ENCODE data around the gene UNC79.

UNC79 gene

DNA sequence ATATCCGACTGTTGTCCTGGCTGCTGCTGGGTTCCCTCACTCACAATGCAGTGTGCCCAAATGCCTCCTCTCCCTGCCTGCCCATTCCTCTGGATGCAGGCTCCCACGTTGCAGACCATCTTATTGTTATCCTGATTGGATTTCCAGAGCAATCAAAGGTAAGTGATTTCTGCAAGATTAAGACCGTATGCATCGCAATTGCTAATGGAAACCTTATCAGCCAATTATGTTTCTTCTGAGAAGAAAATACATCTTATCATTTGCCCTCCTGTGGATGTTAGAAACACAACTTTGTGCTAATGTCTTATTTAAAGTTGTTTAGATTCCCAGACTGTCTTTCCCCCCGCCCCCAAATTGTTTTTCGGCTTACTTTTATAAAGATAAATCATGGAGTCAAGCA lies 259.4 kb downstream of the UNC79 start:
- TF ChIP-seq SIN3A (IDR thresholded peaks at IDR 0.05; ENCODE audit: borderline replicate concordance, insufficient read depth, low read length): no peak
- TF ChIP-seq POLR2AphosphoS5 (IDR thresholded peaks at IDR 0.05; ENCODE audit: low read depth, low read length): no peak
- no peak for TF ChIP-seq TAF1 (IDR thresholded peaks at IDR 0.05; ENCODE audit: borderline replicate concordance, insufficient read depth, low read length)
- TF ChIP-seq, protein P1, sequence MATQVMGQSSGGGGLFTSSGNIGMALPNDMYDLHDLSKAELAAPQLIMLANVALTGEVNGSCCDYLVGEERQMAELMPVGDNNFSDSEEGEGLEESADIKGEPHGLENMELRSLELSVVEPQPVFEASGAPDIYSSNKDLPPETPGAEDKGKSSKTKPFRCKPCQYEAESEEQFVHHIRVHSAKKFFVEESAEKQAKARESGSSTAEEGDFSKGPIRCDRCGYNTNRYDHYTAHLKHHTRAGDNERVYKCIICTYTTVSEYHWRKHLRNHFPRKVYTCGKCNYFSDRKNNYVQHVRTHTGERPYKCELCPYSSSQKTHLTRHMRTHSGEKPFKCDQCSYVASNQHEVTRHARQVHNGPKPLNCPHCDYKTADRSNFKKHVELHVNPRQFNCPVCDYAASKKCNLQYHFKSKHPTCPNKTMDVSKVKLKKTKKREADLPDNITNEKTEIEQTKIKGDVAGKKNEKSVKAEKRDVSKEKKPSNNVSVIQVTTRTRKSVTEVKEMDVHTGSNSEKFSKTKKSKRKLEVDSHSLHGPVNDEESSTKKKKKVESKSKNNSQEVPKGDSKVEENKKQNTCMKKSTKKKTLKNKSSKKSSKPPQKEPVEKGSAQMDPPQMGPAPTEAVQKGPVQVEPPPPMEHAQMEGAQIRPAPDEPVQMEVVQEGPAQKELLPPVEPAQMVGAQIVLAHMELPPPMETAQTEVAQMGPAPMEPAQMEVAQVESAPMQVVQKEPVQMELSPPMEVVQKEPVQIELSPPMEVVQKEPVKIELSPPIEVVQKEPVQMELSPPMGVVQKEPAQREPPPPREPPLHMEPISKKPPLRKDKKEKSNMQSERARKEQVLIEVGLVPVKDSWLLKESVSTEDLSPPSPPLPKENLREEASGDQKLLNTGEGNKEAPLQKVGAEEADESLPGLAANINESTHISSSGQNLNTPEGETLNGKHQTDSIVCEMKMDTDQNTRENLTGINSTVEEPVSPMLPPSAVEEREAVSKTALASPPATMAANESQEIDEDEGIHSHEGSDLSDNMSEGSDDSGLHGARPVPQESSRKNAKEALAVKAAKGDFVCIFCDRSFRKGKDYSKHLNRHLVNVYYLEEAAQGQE (IDR thresholded peaks at IDR 0.05; ENCODE audit: insufficient read depth in 1 of 2, low read depth in 2 of 2, low read length in 2 of 2): no peak
- no peak for TF ChIP-seq FOXP2 (optimal IDR thresholded peaks at IDR 0.05; ENCODE audit: borderline replicate concordance, extremely low read depth, extremely low read length, insufficient read depth)

DNA sequence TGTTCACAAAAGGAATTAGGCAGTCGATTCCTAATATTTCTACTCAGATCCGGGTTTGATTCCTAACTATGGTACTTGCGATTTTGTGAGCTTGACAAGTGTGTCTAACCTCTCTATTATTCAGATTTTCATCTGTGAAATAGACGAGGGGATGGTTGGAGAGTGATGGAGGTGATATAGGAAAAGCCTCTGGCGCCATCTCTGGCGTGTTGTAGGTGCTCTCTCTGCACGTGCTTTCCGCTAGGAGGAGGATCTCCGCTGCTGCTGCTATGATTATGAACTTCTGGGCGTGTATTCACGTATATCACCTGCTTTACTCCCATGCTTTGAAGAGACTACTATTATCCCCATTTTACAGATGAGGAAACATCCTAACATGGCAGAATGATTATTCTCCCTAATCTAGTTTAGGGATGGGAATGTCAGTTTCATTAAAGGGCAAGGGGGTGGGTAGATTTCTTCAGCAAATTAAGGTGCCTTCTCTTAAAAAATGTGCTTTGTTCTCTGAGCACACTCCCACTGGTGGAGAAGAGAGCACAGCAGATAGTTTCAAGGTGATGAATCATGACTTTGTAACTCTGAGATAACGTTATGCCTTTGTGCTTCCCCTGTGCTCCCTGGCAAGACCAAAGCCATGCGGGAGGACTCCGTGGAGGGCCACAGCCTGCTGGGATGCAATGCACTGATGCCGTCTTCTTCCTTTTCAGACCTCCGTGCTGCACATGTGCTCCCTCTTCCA lies 260.5 kb downstream of the UNC79 start:
- TF ChIP-seq TAF1 (IDR thresholded peaks at IDR 0.05; ENCODE audit: borderline replicate concordance, insufficient read depth, low read length): no peak
- no peak for TF ChIP-seq SIN3A (IDR thresholded peaks at IDR 0.05; ENCODE audit: borderline replicate concordance, insufficient read depth, low read length)
- no peak for TF ChIP-seq FOXP2 (optimal IDR thresholded peaks at IDR 0.05; ENCODE audit: borderline replicate concordance, extremely low read depth, extremely low read length, insufficient read depth)
- TF ChIP-seq, protein P1 (IDR thresholded peaks at IDR 0.05; ENCODE audit: insufficient read depth in 1 of 2, low read depth in 2 of 2, low read length in 2 of 2): no peak
- no peak for TF ChIP-seq POLR2AphosphoS5 (IDR thresholded peaks at IDR 0.05; ENCODE audit: low read depth, low read length)

DNA sequence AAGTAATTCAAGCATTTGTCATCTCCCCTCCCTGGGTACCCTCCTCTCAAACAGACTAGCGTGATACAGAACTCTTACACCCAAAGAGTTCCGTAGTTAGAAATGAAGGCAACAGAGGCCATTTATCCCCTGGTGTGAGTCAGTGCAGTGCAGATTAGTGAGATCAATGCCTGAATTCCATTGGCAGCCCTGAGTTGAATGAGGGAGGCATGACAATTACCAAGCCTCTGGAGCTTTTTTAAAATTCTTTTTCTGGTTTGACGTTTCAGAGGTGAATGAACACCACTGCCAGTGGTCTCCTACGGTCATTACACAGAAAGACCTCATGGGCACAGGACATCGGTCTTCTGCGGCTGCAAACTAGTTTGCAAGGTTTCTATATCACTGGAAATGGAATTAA lies 263.2 kb downstream of the UNC79 start:
- TF ChIP-seq POLR2AphosphoS5 (IDR thresholded peaks at IDR 0.05; ENCODE audit: low read depth, low read length) (no peak), SIN3A (IDR thresholded peaks at IDR 0.05; ENCODE audit: borderline replicate concordance, insufficient read depth, low read length) (no peak), TAF1 (IDR thresholded peaks at IDR 0.05; ENCODE audit: borderline replicate concordance, insufficient read depth, low read length) (no peak), FOXP2 (optimal IDR thresholded peaks at IDR 0.05; ENCODE audit: borderline replicate concordance, extremely low read depth, extremely low read length, insufficient read depth) (no peak)
- TF ChIP-seq, protein P1 (IDR thresholded peaks at IDR 0.05; ENCODE audit: insufficient read depth in 1 of 2, low read depth in 2 of 2, low read length in 2 of 2): no peak

DNA sequence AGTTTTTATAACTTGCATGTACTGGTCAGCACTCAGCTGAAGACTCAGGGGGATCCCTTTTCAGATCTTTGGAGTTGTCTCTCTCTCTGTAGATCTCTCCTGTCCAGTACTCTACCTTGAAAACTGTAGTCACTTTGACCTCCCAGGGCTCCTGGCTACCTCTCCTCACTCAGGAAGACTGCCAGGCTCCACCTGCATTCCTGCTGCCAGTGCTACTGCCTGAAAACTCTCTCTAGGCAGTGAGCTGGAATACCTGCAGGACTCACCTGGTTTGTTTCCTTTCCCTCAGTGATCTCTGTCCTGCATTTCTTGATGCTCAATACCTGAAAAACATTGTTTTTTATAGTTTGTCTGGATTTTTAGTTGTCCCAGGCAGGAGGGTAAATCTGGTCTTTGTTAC lies 270.2 kb downstream of the UNC79 start:
- TF ChIP-seq, protein P1 (IDR thresholded peaks at IDR 0.05; ENCODE audit: insufficient read depth in 1 of 2, low read depth in 2 of 2, low read length in 2 of 2): no peak
- no peak for TF ChIP-seq POLR2AphosphoS5 (IDR thresholded peaks at IDR 0.05; ENCODE audit: low read depth, low read length)
- no peak for TF ChIP-seq TAF1 (IDR thresholded peaks at IDR 0.05; ENCODE audit: borderline replicate concordance, insufficient read depth, low read length)
- no peak for TF ChIP-seq FOXP2 (optimal IDR thresholded peaks at IDR 0.05; ENCODE audit: borderline replicate concordance, extremely low read depth, extremely low read length, insufficient read depth)
- no peak for TF ChIP-seq SIN3A (IDR thresholded peaks at IDR 0.05; ENCODE audit: borderline replicate concordance, insufficient read depth, low read length)

Data from PFSK-1 (cell line).